Panc1 (cell line): Measurements from ENCODE around the gene LY6G5B.

Experiments used
- CTCF ChIP-seq: fragments of 450-650 bp; IDR thresholded peaks from 2 replicates; pipeline ENCODE4 v1.5.1; 2017; ENCODE audit warnings: mild to moderate bottlenecking
- POLR2AphosphoS5 ChIP-seq: IDR thresholded peaks from 2 replicates; pipeline ENCODE4 v1.6.1; 2012; ENCODE audit warnings: mild to moderate bottlenecking, low read depth, low read length, moderate library complexity
- REST ChIP-seq, 2 experiments: IDR thresholded peaks; 2 replicates each; pipeline ENCODE4 v1.6.1; 2011 to 2012; ENCODE audit warnings: low read depth in 2 of 2, control low read depth in 1 of 2, low read length in 1 of 2, mild to moderate bottlenecking in 1 of 2, moderate library complexity in 1 of 2; ENCODE audit not compliant: insufficient read depth in 1 of 2

DNA sequence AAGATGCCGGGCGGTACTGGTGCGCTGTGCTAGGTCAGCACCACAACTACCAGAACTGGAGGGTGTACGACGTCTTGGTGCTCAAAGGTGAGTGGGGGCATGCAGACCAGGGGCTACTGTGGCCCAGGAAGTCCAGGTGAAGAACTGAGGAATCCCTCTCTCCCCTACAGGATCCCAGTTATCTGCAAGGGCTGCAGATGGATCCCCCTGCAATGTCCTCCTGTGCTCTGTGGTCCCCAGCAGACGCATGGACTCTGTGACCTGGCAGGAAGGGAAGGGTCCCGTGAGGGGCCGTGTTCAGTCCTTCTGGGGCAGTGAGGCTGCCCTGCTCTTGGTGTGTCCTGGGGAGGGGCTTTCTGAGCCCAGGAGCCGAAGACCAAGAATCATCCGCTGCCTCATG, 37.9 kb downstream of the LY6G5B start:
- TF ChIP-seq REST (IDR thresholded peaks at IDR 0.05; ENCODE audit: insufficient read depth in 1 of 2, low read depth in 2 of 2, low read length in 1 of 2) (no peak), CTCF (no peak), POLR2AphosphoS5 (no peak)
